ENCODE data around the gene SUN5.

Gene SUN5

GRCh38 chr20:32970973-32971300 lies 33.3 kb downstream of the SUN5 start:
- TF ChIP-seq CTCF (IDR thresholded peaks at IDR 0.05): no peak

GRCh38 chr20:32970115-32970972 lies 33.9 kb downstream of the SUN5 start:
- TF ChIP-seq CTCF (IDR thresholded peaks at IDR 0.05): no peak

GRCh38 chr20:32969356-32970114 lies 34.7 kb downstream of the SUN5 start:
- TF ChIP-seq CTCF (IDR thresholded peaks at IDR 0.05): no peak

GRCh38 chr20:32968478-32969241 lies 35.6 kb downstream of the SUN5 start:
- TF ChIP-seq CTCF (IDR thresholded peaks at IDR 0.05): no peak

- TF ChIP-seq CTCF (IDR thresholded peaks at IDR 0.05): no peak
These were observed 36.2 kb downstream of the SUN5 start for GRCh38 chr20:32967961-32968457.

- TF ChIP-seq CTCF (IDR thresholded peaks at IDR 0.05): no peak
These were observed 37.1 kb downstream of the SUN5 start for GRCh38 chr20:32966881-32967781.
